GM10847 (cell line): Measurements from ENCODE around the gene GALNT2.

Experiments used
- POLR2A ChIP-seq: IDR thresholded peaks from 2 replicates; pipeline ENCODE4 v1.6.1; 2011; ENCODE audit not compliant: insufficient read length; ENCODE audit errors: extremely low read depth

GALNT2 gene

GRCh38 chr1:230288641-230289349, 221.8 kb downstream of the GALNT2 start:
- no peak for TF ChIP-seq POLR2A

DNA sequence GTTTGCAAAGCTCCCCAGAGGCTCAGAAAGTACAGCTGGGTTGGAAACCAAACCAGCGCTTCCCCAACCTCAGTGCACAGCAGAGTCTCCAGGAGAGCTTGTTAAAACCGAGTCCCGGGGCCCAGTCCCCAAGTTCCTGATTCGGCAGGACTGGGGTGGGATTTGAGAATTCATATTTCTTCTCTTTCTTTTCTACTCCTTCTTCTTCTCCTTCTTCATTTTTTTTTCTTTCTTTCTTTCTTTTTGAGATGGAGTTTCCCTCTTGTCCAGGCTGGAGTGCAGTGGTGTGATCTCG, 222.3 kb downstream of the GALNT2 start:
- no peak for TF ChIP-seq POLR2A

DNA sequence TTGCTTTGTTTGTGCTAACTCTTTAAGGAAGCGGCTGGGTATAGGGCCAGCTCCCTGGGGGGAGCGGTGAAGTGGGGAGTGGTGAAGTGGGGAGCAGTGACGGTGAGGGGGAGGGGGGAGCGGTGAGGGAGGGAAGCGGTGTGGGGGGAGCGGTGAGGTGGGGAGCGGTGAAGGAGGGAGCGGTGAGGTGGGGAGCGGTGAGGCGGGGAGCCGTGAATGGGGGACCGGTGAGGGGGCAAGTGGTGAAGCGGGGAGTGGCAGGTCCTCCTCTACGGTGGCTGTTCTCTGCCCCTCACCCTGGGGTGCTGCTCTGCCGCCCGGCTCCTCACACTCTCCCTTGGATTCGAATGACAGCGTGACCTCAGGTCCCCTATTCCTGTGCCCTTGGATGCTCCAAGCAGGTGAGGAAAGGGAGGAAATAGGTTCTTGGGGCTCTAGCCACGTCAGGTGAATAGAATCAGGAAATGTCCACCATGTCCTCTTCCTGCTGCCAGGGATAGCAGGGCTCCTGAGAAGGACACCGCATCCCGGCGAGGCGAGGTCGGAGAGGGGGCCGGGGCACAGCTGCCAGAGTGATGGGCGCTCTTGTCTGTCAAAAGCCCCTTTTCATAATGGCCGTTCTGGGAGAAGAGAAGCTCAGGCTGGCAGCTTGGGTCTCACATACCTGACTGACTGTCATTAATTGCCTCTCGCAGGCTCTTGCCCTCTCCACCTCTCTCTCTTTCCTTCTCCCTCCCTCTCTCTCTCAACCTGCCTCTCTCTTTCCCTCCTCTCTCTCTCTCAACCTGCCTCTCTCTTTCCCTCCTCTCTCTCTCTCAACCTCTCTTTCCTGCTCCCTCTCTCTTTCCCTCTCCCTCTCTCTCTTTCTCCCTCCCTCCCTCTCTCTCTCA, 224.9 kb downstream of the GALNT2 start:
- no peak for TF ChIP-seq POLR2A

- no peak for TF ChIP-seq POLR2A
These were observed 225.8 kb downstream of the GALNT2 start for GRCh38 chr1:230292689-230293389.

- no peak for TF ChIP-seq POLR2A
These were observed 226.3 kb downstream of the GALNT2 start for GRCh38 chr1:230293390-230293700.

- no peak for TF ChIP-seq POLR2A
These were observed 228.3 kb downstream of the GALNT2 start for GRCh38 chr1:230295367-230295766.

DNA sequence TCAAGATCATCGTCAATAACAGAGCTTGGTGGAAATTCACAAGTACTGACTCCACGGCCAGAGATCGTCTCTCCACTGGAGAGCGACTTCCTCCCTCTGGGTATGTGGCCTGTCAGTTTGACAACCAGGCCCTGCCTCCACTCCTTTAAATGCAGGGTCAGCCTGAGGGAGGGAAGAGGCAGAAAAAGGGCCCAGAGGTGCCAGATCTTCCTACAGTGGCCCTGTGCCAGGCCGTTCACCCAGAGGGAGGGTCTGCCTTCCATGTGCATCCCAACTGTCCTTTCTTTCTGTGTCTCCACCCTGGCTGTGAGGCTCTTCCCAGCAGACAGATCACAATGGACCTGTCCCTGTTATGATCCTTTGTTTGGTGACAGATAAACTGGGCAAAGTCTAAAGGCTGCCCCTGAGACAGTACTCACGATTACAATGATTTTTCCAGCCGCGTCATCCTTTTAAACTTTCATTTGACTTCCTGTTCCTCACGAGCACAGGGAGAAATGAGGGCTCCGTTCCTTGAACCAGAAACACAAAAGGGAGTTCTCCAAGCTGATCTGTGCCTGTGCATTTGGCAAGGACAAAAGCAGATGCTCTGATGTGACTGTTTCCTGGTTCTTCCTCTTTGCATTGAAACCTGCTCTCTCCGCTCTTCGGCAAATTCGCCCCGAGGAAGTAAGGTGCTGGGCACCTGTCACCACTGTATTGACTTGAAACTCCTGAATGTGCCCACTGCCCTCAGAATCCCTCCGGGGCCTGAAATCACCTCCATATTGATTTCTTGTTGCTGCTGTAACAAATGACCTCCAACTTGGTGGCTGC, 232.4 kb downstream of the GALNT2 start:
- no peak for TF ChIP-seq POLR2A

DNA sequence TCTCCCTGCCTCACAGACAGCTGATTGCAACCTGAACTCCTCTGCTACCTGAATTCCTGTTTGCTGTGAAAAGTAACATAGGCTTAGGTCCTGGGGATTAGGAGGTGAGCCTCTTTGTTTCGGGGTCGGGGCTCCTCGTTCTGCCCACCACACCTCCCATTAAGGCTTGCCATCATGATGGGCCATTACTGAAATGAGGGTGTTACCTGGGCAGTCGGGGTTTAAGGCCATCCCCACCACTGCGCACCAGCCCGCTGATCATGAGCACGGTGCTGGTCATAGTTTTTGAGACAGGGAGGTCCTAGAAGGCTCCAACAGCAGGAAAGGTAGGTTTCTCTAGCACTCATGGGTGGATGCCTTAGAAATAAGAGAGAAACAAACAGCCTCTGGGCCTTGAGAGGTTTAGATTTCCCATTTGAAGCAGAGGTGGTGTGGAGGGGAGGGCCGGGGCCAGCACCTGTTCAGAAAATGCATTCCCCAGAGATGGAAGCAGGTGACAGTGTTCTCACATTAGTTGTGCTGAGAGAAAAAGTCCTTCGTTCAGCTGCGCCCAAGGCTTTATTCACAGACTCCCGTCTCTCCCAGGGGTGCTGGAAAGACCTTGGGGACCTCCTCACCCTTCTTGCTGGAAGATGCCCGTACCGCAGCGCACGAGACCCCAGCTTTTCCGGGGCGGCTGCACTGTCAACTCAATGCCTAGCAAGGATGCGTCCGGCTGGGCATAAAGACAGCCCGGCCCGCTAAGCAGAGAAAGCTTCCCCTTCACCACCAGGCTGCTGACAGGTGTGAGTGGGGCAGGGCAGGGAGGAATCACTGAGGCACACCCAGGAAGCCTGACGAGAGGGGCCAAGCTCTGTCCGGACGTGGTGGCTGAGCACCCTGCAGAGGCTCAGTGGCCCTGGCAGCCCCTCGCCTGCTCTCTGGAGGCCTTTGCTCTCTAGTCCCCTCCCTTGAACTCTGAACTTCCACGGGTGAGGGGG, 233.6 kb downstream of the GALNT2 start:
- no peak for TF ChIP-seq POLR2A

DNA sequence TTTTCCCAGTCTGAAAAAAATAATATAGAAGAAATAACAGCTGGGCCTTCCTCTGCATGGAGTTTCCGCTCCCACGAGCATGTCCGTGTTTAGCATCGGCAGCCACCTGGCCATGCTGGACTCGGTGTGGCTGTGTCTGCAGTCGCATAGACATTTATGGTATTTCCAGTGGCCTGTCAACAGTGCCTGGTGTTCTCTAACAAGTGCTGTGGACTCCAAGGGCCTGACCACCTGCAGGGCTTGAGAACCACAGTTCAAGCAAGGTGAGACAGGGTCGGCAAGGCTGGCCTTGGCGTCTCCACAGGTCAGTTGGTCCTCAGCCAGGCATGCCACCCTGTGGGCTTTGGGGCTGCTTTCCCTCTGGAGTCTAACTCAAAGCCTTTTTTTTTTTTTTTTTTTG, 234.3 kb downstream of the GALNT2 start:
- TF ChIP-seq POLR2A = no peak

DNA sequence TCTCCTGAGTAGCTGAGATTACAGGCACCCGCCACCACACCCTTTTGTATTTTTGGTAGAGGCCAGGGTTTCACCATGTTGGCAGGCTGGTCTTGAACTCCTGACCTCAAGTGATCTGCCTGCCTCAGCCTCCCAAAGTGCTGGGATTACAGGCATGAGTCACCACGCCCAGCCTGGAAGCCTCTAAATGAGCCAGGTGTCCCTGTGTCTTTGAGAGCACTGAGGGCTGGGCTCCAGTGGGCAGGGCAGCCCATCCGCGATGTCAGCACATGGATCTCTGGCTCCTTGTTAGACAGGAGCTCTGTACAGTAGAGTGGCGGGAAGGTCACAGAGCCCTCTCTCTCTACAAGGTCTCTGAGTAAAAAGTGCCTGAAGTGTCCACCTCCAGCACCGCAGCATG, 234.8 kb downstream of the GALNT2 start:
- no peak for TF ChIP-seq POLR2A

GRCh38 chr1:230303069-230303468, 236.0 kb downstream of the GALNT2 start:
- no peak for TF ChIP-seq POLR2A

GRCh38 chr1:230303822-230304221, 236.8 kb downstream of the GALNT2 start:
- TF ChIP-seq POLR2A = no peak

- no peak for TF ChIP-seq POLR2A
These were observed 239.1 kb downstream of the GALNT2 start for GRCh38 chr1:230306169-230306568.

DNA sequence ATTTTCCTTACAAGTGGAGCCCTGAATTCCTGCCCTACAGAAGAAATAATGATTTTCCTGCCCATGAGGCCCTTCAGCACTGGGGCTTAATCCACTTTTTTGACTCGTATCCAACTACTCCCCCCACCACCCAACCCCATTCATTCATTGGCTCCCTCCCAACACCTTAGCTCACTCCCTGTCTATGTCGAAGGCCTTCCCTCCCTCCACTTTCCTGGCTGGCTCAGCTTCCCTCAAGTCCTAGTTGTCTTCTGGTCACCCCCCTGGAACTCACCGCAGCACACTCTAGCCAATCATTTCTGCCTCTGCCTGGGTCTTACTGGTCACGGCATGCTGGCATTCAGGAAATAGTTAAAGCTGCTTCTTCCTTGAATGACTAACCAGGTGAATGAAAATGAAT, 240.2 kb downstream of the GALNT2 start:
- TF ChIP-seq POLR2A = no peak
